H1 (cell line): ENCODE measurements around the gene OMP. TPM values are rescaled to one million over a fixed set of nuclear protein-coding genes. Genes with fewer than 3 reads are reported as not detected.

Source experiments
- CHD2 ChIP-seq: IDR thresholded peaks from 2 replicates; pipeline ENCODE4 v1.6.1; 2012; ENCODE audit warnings: low read length, improper control_type of control experiment
- E2F6 ChIP-seq: IDR thresholded peaks from 2 replicates; pipeline ENCODE4 v1.6.1; 2012; ENCODE audit warnings: inconsistent platforms
- PHF8 ChIP-seq: fragments of 200-600 bp; sonication (generic); conservative IDR thresholded peaks from 2 replicates; pipeline ENCODE4 v1.7.1; 2012; ENCODE audit warnings: low read depth, mild to moderate bottlenecking, inconsistent platforms, low read length, moderate library complexity
- POU5F1 ChIP-seq: IDR thresholded peaks from 2 replicates; pipeline ENCODE4 v1.6.1; 2011; ENCODE audit warnings: low read depth, mild to moderate bottlenecking, low read length, moderate library complexity
- RNF2 ChIP-seq: fragments of 200-900, 300-1000 bp; sonication (generic); IDR thresholded peaks from 2 replicates; pipeline ENCODE4 v1.7.1; 2016; ENCODE audit warnings: borderline replicate concordance, low read depth, mild to moderate bottlenecking, antibody characterized with exemption, low read length; ENCODE audit not compliant: poor library complexity, severe bottlenecking; ENCODE audit errors: missing control alignments
- TBP ChIP-seq: IDR thresholded peaks from 2 replicates; pipeline ENCODE4 v1.6.1; 2011; ENCODE audit warnings: low read depth, low read length, improper control_type of control experiment
- polyA plus RNA-seq, 7 experiments: library from polyadenylated mRNA; depleted of rRNA in 3 of 7; stranded (reverse) in 5 of 7; unstranded in 2 of 7; fragments of >200 nt in 5 of 7; fragments of 200-250 nt in 2 of 7; gene quantifications; 1 replicate in 5 of 7; 2 replicates in 1 of 7; 4 replicates in 1 of 7; pipeline versions ENCODE4 v1.2.1 to v1.2.3, GENCODE V29; 2011 to 2013; ENCODE audit warnings: missing spikeins in 2 of 7, mixed read lengths in 2 of 7
- total RNA-seq: library from RNA; stranded (reverse); fragmentation: NEBNext Ultra II Directional; extraction: Animal tissue kit (Norgen Biotek cat#: 25700); gene quantifications from 2 replicates; pipeline ENCODE4 v1.2.1, GENCODE V29; 2021

The OMP gene
- total and polyA plus RNA-seq, 2 of the 8 experiments (the other 6 are each of a cell fraction or from before 2014, with no cell fraction given), result not detected

- TF ChIP-seq CHD2 (no peak), PHF8 (no peak), TBP (no peak), RNF2 (no peak), POU5F1 (no peak), E2F6 (no peak)
Observed at GRCh38 chr11:77129069-77129841, 26.6 kb downstream of the OMP start (continued).
